IMR-90 (cell line): ENCODE measurements around the gene STAT4. TPM values are rescaled to one million over a fixed set of nuclear protein-coding genes. Genes with fewer than 3 reads are reported as not detected.

Experiments
- ATAC-seq: fragments of 200-7000 bp; cut with Tn5 transposase; 2 replicates; pipeline ENCODE4 v1.9.1; 2020; ENCODE audit warnings: low read depth, mild to moderate bottlenecking, moderate library complexity
- BruUV-seq: library from RNA; stranded (reverse); fragments of 400-500 nt; replicated peaks from 2 replicates; lab custom pipeline; 2021; lab: Mats Ljungman, UMichigan
- CTCF ChIA-PET: fragments of 300-600 bp; formaldehyde crosslinking; extraction: SDS; loops from one replicate; lab custom pipeline; 2021; ENCODE audit warnings: antibody characterized with exemption; lab: Yijun Ruan, JAX
- POLR2A ChIA-PET: fragments of 300-600 bp; sonication (Branson Sonifier 250); formaldehyde crosslinking; loops from one replicate; lab custom pipeline; 2022; ENCODE audit warnings: antibody characterized with exemption; ENCODE audit not compliant: unreplicated experiment; lab: Charles Lee
- DNase-seq: peaks from one replicate; pipeline ENCODE4 v3.0.0; 2013
- H2AFZ ChIP-seq: replicated peaks from 2 replicates; pipeline ENCODE3; 2013; ENCODE audit warnings: low read length, mild to moderate bottlenecking; ENCODE audit not compliant: poor library complexity
- H2AK5ac ChIP-seq: 2 replicates; pipeline ENCODE4 v1.6.1; 2013; ENCODE audit warnings: low read depth, low read length, inconsistent platforms
- H2AK9ac ChIP-seq: replicated peaks from 2 replicates; pipeline ENCODE3; 2013; ENCODE audit warnings: mild to moderate bottlenecking, low read depth, low read length, moderate library complexity; ENCODE audit not compliant: poor library complexity
- H2BK120ac ChIP-seq: 2 replicates; pipeline ENCODE4 v1.6.1; 2013; ENCODE audit warnings: low read depth, low read length, inconsistent platforms
- H2BK15ac ChIP-seq: 3 replicates; pipeline ENCODE4 v1.6.1; 2013; ENCODE audit warnings: low read depth, low read length, inconsistent platforms
- H2BK20ac ChIP-seq: 2 replicates; pipeline ENCODE4 v1.6.1; 2013; ENCODE audit warnings: low read depth, mild to moderate bottlenecking, inconsistent platforms, low read length, moderate library complexity
- H2BK5ac ChIP-seq: 2 replicates; pipeline ENCODE4 v1.6.1; 2013; ENCODE audit warnings: mild to moderate bottlenecking, low read depth, low read length, inconsistent platforms; ENCODE audit not compliant: poor library complexity, severe bottlenecking
- H3K14ac ChIP-seq: replicated peaks from 2 replicates; pipeline ENCODE4 v1.6.1; 2013; ENCODE audit warnings: low read depth, low read length, inconsistent platforms
- H3K18ac ChIP-seq: 2 replicates; pipeline ENCODE4 v1.6.1; 2013; ENCODE audit warnings: low read depth, low read length, control low read depth
- H3K23ac ChIP-seq: 2 replicates; pipeline ENCODE4 v1.6.1; 2013; ENCODE audit warnings: low read depth, low read length, inconsistent platforms
- H3K27ac ChIP-seq: 2 replicates; pipeline ENCODE4 v1.5.1; 2013; ENCODE audit warnings: mild to moderate bottlenecking, control low read depth, low read length; ENCODE audit not compliant: insufficient read depth
- H3K27me3 ChIP-seq: 2 replicates; pipeline ENCODE4 v1.6.1; 2013; ENCODE audit warnings: low read length; ENCODE audit not compliant: control insufficient read depth, insufficient read depth
- H3K36me3 ChIP-seq: 2 replicates; pipeline ENCODE4 v1.6.1; 2013; ENCODE audit warnings: low read length, mixed read lengths; ENCODE audit not compliant: control insufficient read depth, insufficient read depth
- H3K4ac ChIP-seq: 2 replicates; pipeline ENCODE4 v1.6.1; 2013; ENCODE audit warnings: low read depth, low read length, inconsistent platforms
- H3K4me1 ChIP-seq: 2 replicates; pipeline ENCODE4 v1.6.1; 2013; ENCODE audit warnings: low read length, mixed read lengths; ENCODE audit not compliant: control insufficient read depth, insufficient read depth
- H3K4me2 ChIP-seq: 2 replicates; pipeline ENCODE4 v1.6.1; 2013; ENCODE audit warnings: low read depth, mild to moderate bottlenecking, control low read depth, low read length, moderate library complexity
- H3K4me3 ChIP-seq: 2 replicates; pipeline ENCODE4 v1.5.1; 2013; ENCODE audit warnings: low read depth, mild to moderate bottlenecking, control low read depth, low read length, moderate library complexity; ENCODE audit not compliant: insufficient read depth
- H3K56ac ChIP-seq: 2 replicates; pipeline ENCODE4 v1.6.1; 2013; ENCODE audit warnings: low read length, inconsistent platforms; ENCODE audit not compliant: insufficient read depth; ENCODE audit errors: extremely low read depth
- H3K79me1 ChIP-seq, 2 experiments: 2 replicates each; pipeline ENCODE4 v1.6.1; 2013; ENCODE audit warnings: low read length in 2 of 2, inconsistent platforms in 1 of 2, low read depth in 1 of 2
- H3K9ac ChIP-seq: 2 replicates; pipeline ENCODE4 v1.6.1; 2013; ENCODE audit warnings: low read depth, low read length, control low read depth
- H3K9me1 ChIP-seq: 2 replicates; pipeline ENCODE4 v1.6.1; 2013; ENCODE audit warnings: low read length, inconsistent platforms; ENCODE audit not compliant: insufficient read depth
- H3K9me3 ChIP-seq: 2 replicates; pipeline ENCODE4 v1.6.1; 2013; ENCODE audit warnings: low read length; ENCODE audit not compliant: control insufficient read depth, insufficient read depth
- H4K20me1 ChIP-seq: 2 replicates; pipeline ENCODE4 v1.6.1; 2013; ENCODE audit warnings: low read length, inconsistent platforms; ENCODE audit not compliant: insufficient read depth
- H4K5ac ChIP-seq: 2 replicates; pipeline ENCODE4 v1.6.1; 2013; ENCODE audit warnings: mild to moderate bottlenecking, low read depth, low read length, control low read depth
- H4K8ac ChIP-seq, 2 experiments: 2 replicates each; pipeline ENCODE4 v1.6.1; 2013; ENCODE audit warnings: low read depth in 2 of 2, low read length in 2 of 2, control low read depth in 1 of 2, inconsistent platforms in 1 of 2
- H4K91ac ChIP-seq: 2 replicates; pipeline ENCODE4 v1.6.1; 2013; ENCODE audit warnings: low read depth, low read length, inconsistent platforms; ENCODE audit not compliant: insufficient read depth
- MAFK ChIP-seq: IDR thresholded peaks from 2 replicates; pipeline ENCODE4 v1.6.1; 2012; ENCODE audit warnings: low read depth, low read length, improper control_type of control experiment
- WGBS, 2 experiments: methylation state at CpG; one replicate each; pipeline versions ENCODE4 v1.1.5 to v1.1.7; 2013; ENCODE audit warnings: missing lambda C conversion rate in 2 of 2; ENCODE audit not compliant: insufficient read length in 1 of 2; ENCODE audit errors: extremely low coverage in 2 of 2; 5-methylcytosine and 5-hydroxymethylcytosine counted together
- dilution Hi-C: fragments of 300-500 bp; cut with HindIII; formaldehyde crosslinking; loops from one replicate; pipeline ENCODE4 v1.14.3; 2018; ENCODE audit warnings: low sequenced_read_pairs; ENCODE audit not compliant: unreplicated experiment
- in situ Hi-C: fragments of 300-500 bp; cut with MboI; formaldehyde crosslinking; loops from 3 replicates; pipeline ENCODE4 v1.14.3; 2019; ENCODE audit warnings: low sequenced_read_pairs, inconsistent platforms, mixed read lengths
- intact Hi-C: fragments of 100-400 bp; cut with micrococcal nuclease; formaldehyde crosslinking; loops from 2 replicates; pipeline ENCODE4 v1.10.0; 2022
- polyA plus RNA-seq, 3 experiments: library from polyadenylated mRNA; depleted of rRNA; stranded (reverse); fragments of >200 nt; gene quantifications; 2 replicates each; pipeline ENCODE4 v1.2.3, GENCODE V29; 2012; ENCODE audit warnings: low replicate concordance in 1 of 3
- total RNA-seq: library from RNA; depleted of rRNA; stranded (reverse); fragments of >200 nt; gene quantifications from 2 replicates; pipeline ENCODE4 v1.2.3, GENCODE V29; 2012
- TF ChIP-seq, protein P1 (sequence below): fragments of 150-350 bp; IDR thresholded peaks from 2 replicates; pipeline ENCODE4 v1.6.1; 2016; ENCODE audit warnings: low read depth, mild to moderate bottlenecking, low read length, moderate library complexity, borderline replicate concordance

STAT4 gene
- total and polyA plus RNA-seq, 2 of the 4 experiments (the other 2 are of a cell fraction), result 0.36 to 0.48 TPM

DNA sequence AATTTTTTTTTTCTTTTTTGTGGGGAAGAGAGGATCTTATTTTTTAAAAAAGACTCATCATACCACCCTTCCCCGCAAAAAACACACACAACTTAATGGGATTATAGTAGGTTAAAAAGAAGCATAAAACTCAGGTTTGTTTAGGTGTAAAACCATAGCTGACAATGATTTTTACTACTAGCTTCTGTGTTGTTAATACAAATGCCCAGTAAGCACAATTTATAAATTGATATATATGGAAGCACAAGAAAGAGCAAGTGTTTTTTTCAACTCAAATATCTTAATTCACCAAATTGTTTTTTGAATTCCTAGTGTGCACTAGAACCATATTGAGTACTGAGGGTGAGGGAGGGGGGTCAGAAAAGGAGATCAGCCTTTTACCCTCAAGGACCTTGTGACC lies 7.0 kb downstream of the STAT4 start:
- Histone ChIP-seq H3K27ac (no peak overlapping the region), H2BK15ac (no peak overlapping the region), H3K9ac (no peak overlapping the region), H3K27me3 (no peaks in the 10 kb centered on the region), H4K91ac (no peak overlapping the region), H3K4me2 (no peak overlapping the region), H3K9me3 (no peaks in the 10 kb centered on the region), H3K4ac (no peak overlapping the region), H4K20me1 (no peaks in the 10 kb centered on the region), H2AK9ac (no peak overlapping the region), H2BK20ac (no peak overlapping the region), H3K23ac (no peak overlapping the region), H4K5ac (no peak overlapping the region), H2BK5ac (no peak overlapping the region), H2BK120ac (no peak overlapping the region), H3K79me1 (no peaks in the 10 kb centered on the region), H3K9me1 (no peaks in the 10 kb centered on the region), H3K18ac (no peak overlapping the region), H3K36me3 (no peaks in the 10 kb centered on the region), H2AK5ac (no peak overlapping the region), H3K4me3 (no peak overlapping the region), H2AFZ (no peak overlapping the region), H3K4me1 (no peaks in the 10 kb centered on the region), H3K56ac (no peak overlapping the region), H4K8ac (no peak overlapping the region), H3K14ac (no peak overlapping the region)
- TF ChIP-seq, protein P1, sequence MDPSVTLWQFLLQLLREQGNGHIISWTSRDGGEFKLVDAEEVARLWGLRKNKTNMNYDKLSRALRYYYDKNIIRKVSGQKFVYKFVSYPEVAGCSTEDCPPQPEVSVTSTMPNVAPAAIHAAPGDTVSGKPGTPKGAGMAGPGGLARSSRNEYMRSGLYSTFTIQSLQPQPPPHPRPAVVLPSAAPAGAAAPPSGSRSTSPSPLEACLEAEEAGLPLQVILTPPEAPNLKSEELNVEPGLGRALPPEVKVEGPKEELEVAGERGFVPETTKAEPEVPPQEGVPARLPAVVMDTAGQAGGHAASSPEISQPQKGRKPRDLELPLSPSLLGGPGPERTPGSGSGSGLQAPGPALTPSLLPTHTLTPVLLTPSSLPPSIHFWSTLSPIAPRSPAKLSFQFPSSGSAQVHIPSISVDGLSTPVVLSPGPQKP, result no peak
- 0 out of 2 replicates have a peak, but pooled peaks have one; percentile 29 for TF ChIP-seq MAFK
- dilution Hi-C loops, result no loop called here
- no CpG with 5 or more reads among the region's 1 CpG for WGBS, 2 experiments
- ATAC-seq (no peak), DNase-seq (no peak)
- intact Hi-C loops, result no loop called here
- CTCF ChIA-PET, result interaction anchor here (1.0 kb wide), 1 partner anchor 91 kb away, joined by 4 read pairs; no protein-coding TSS in a partner anchor
- POLR2A ChIA-PET, result no interaction called here
- no TSS peak for BruUV-seq
- in situ Hi-C loops, result loop anchor here (25.0 kb wide), 1 partner anchor 356 kb away; no protein-coding TSS in a partner anchor
